Astrocyte (in vitro differentiated cells and primary cell): ENCODE data around the gene RALGAPA2. TPM values are rescaled to one million over a fixed set of nuclear protein-coding genes. Genes with fewer than 3 reads are reported as not detected.
A peak's percentile ranks its signal among the peaks of the same experiment; 100 is the strongest.

ENCODE experiments used
- DNase-seq: peaks from one replicate; pipeline ENCODE4 v3.0.0-alpha.2; 2010; ENCODE audit warnings: low read depth
- FAIRE-seq: peaks from 2 replicates; lab custom pipeline; 2011; peaks lifted over from hg19 to GRCh38; lab: Jason Lieb, UNC
- H2AFZ ChIP-seq: 2 replicates; pipeline ENCODE4 v1.6.0; 2012; ENCODE audit warnings: low read depth, low read length, inconsistent platforms
- H3K27ac ChIP-seq: 2 replicates; pipeline ENCODE4 v1.5.1; 2011; ENCODE audit warnings: low read depth, low read length, inconsistent platforms
- H3K27me3 ChIP-seq: 2 replicates; pipeline ENCODE4 v1.6.0; 2011; ENCODE audit warnings: low read length, inconsistent platforms; ENCODE audit not compliant: insufficient read depth
- H3K36me3 ChIP-seq: 2 replicates; pipeline ENCODE4 v1.5.1; 2011; ENCODE audit warnings: low read length, inconsistent platforms; ENCODE audit not compliant: insufficient read depth
- H3K4me1 ChIP-seq: 2 replicates; pipeline ENCODE4 v1.5.1; 2011; ENCODE audit warnings: low read length, inconsistent platforms; ENCODE audit not compliant: insufficient read depth
- H3K4me2 ChIP-seq: 2 replicates; pipeline ENCODE4 v1.6.0; 2012; ENCODE audit warnings: low read length, inconsistent platforms
- H3K4me3 ChIP-seq: 2 replicates; pipeline ENCODE4 v1.5.1; 2011; ENCODE audit warnings: low read depth, mild to moderate bottlenecking, low read length, inconsistent platforms; ENCODE audit not compliant: insufficient read depth
- H3K79me2 ChIP-seq: 2 replicates; pipeline ENCODE4 v1.6.0; 2012; ENCODE audit warnings: mild to moderate bottlenecking, low read length, inconsistent platforms; ENCODE audit not compliant: insufficient read depth
- H3K9ac ChIP-seq: 2 replicates; pipeline ENCODE4 v1.6.0; 2012; ENCODE audit warnings: mild to moderate bottlenecking, low read length, inconsistent platforms
- H3K9me3 ChIP-seq: 2 replicates; pipeline ENCODE4 v1.5.1; 2012; ENCODE audit warnings: low read depth, mild to moderate bottlenecking, low read length, inconsistent platforms; ENCODE audit not compliant: insufficient read depth
- H4K20me1 ChIP-seq: 2 replicates; pipeline ENCODE4 v1.6.0; 2012; ENCODE audit warnings: low read length, inconsistent platforms; ENCODE audit not compliant: insufficient read depth
- H3K27ac Mint-ChIP-seq: one replicate; pipeline ENCODE4 v1.8.0; 2021; ENCODE audit warnings: mild to moderate bottlenecking, mixed read lengths; ENCODE audit not compliant: unreplicated experiment
- H3K27me3 Mint-ChIP-seq: one replicate; pipeline ENCODE4 v1.8.0; 2021; ENCODE audit warnings: low read depth, mixed read lengths; ENCODE audit not compliant: unreplicated experiment
- H3K36me3 Mint-ChIP-seq: one replicate; pipeline ENCODE4 v1.8.0; 2021; ENCODE audit warnings: low read depth, mixed read lengths; ENCODE audit not compliant: unreplicated experiment
- H3K4me1 Mint-ChIP-seq: one replicate; pipeline ENCODE4 v1.8.0; 2021; ENCODE audit warnings: low read depth, mixed read lengths; ENCODE audit not compliant: unreplicated experiment
- H3K4me3 Mint-ChIP-seq: one replicate; pipeline ENCODE4 v1.8.0; 2021; ENCODE audit warnings: mild to moderate bottlenecking, moderate library complexity, mixed read lengths; ENCODE audit not compliant: unreplicated experiment
- H3K9me3 Mint-ChIP-seq: one replicate; pipeline ENCODE4 v1.8.0; 2021; ENCODE audit warnings: mild to moderate bottlenecking, mixed read lengths; ENCODE audit not compliant: unreplicated experiment
- EZH2 ChIP-seq: IDR thresholded peaks from 2 replicates; pipeline ENCODE4 v1.6.1; 2012; ENCODE audit warnings: mild to moderate bottlenecking, low read length, inconsistent platforms; ENCODE audit not compliant: insufficient read depth
- total RNA-seq: library from RNA; stranded (reverse); gene quantifications from 2 replicates; pipeline ENCODE4 v1.2.1, GENCODE V29; 2021
- TF ChIP-seq, protein P1 (sequence below): IDR thresholded peaks from 2 replicates; pipeline ENCODE4 v1.5.1; 2011; ENCODE audit warnings: low read depth, mild to moderate bottlenecking, inconsistent platforms, low read length, moderate library complexity; ENCODE audit not compliant: insufficient read depth

The RALGAPA2 gene
- total RNA-seq, 1 donor from 2014 or later = 6.6 TPM

GRCh38 chr20:20373091-20373571 lies 339.3 kb downstream of the RALGAPA2 start:
- Histone ChIP-seq H3K4me2 (no peak overlapping the region), H3K4me3 (no peak overlapping the region), H3K79me2 (no peaks in the 10 kb centered on the region), H3K36me3 (no peaks in the 10 kb centered on the region), H3K27ac (no peak overlapping the region), H3K9ac (no peak overlapping the region), H4K20me1 (peaks cover 4% of the 10 kb centered on the region), H3K27me3 (peaks cover 56% of the 10 kb centered on the region), H3K4me1 (no peaks in the 10 kb centered on the region), H3K9me3 (peaks cover 4% of the 10 kb centered on the region), H2AFZ (no peak overlapping the region)
- H3K27me3 Mint-ChIP-seq = peaks cover 65% of the 10 kb centered on the region
- no peak for FAIRE-seq
- DNase-seq = peak; percentile 26
- H3K9me3 Mint-ChIP-seq = peaks cover 7% of the 10 kb centered on the region
- TF ChIP-seq, protein P1, sequence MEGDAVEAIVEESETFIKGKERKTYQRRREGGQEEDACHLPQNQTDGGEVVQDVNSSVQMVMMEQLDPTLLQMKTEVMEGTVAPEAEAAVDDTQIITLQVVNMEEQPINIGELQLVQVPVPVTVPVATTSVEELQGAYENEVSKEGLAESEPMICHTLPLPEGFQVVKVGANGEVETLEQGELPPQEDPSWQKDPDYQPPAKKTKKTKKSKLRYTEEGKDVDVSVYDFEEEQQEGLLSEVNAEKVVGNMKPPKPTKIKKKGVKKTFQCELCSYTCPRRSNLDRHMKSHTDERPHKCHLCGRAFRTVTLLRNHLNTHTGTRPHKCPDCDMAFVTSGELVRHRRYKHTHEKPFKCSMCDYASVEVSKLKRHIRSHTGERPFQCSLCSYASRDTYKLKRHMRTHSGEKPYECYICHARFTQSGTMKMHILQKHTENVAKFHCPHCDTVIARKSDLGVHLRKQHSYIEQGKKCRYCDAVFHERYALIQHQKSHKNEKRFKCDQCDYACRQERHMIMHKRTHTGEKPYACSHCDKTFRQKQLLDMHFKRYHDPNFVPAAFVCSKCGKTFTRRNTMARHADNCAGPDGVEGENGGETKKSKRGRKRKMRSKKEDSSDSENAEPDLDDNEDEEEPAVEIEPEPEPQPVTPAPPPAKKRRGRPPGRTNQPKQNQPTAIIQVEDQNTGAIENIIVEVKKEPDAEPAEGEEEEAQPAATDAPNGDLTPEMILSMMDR = no peak
- TF ChIP-seq EZH2 = no peak
- H3K27ac Mint-ChIP-seq = no peak overlapping the region
- H3K36me3 Mint-ChIP-seq = no peaks in the 10 kb centered on the region
- H3K4me3 Mint-ChIP-seq = no peak overlapping the region
- H3K4me1 Mint-ChIP-seq = peaks cover 6% of the 10 kb centered on the region

GRCh38 chr20:20371681-20372080 lies 340.8 kb downstream of the RALGAPA2 start:
- H4K20me1 ChIP-seq = peaks cover 4% of the 10 kb centered on the region
- no peak for FAIRE-seq
- Mint-ChIP-seq H3K27ac (no peak overlapping the region), H3K9me3 (peaks cover 7% of the 10 kb centered on the region), H3K4me3 (peak overlapping the region; percentile 7), H3K36me3 (no peaks in the 10 kb centered on the region), H3K27me3 (peaks cover 67% of the 10 kb centered on the region), H3K4me1 (peaks cover 6% of the 10 kb centered on the region)
- H3K36me3 ChIP-seq = no peaks in the 10 kb centered on the region
- DNase-seq = no peak
- no peaks in the 10 kb centered on the region for H3K4me1 ChIP-seq
- no peak overlapping the region for H3K4me3 ChIP-seq
- no peak overlapping the region for H3K27ac ChIP-seq
- peaks cover 4% of the 10 kb centered on the region for H3K9me3 ChIP-seq
- TF ChIP-seq, protein P1 = no peak
- no peak for TF ChIP-seq EZH2
- peaks cover 62% of the 10 kb centered on the region for H3K27me3 ChIP-seq
- H3K4me2 ChIP-seq = no peak overlapping the region
- H3K9ac ChIP-seq = no peak overlapping the region
- H3K79me2 ChIP-seq = no peaks in the 10 kb centered on the region
- no peak overlapping the region for H2AFZ ChIP-seq

- H3K4me3 ChIP-seq = no peak overlapping the region
- DNase-seq (no peak), FAIRE-seq (no peak)
- H3K27me3 ChIP-seq = peaks cover 67% of the 10 kb centered on the region
- H3K4me2 ChIP-seq = no peak overlapping the region
- H3K36me3 ChIP-seq = no peaks in the 10 kb centered on the region
- no peaks in the 10 kb centered on the region for H3K4me1 ChIP-seq
- Mint-ChIP-seq H3K9me3 (peaks cover 7% of the 10 kb centered on the region), H3K36me3 (no peaks in the 10 kb centered on the region), H3K4me3 (no peak overlapping the region), H3K4me1 (peaks cover 6% of the 10 kb centered on the region), H3K27me3 (peaks cover 69% of the 10 kb centered on the region), H3K27ac (no peak overlapping the region)
- H3K79me2 ChIP-seq = no peaks in the 10 kb centered on the region
- H3K9me3 ChIP-seq = peaks cover 4% of the 10 kb centered on the region
- H3K27ac ChIP-seq = no peak overlapping the region
- TF ChIP-seq EZH2 = no peak
- TF ChIP-seq, protein P1 = no peak
- peaks cover 4% of the 10 kb centered on the region for H4K20me1 ChIP-seq
- no peak overlapping the region for H2AFZ ChIP-seq
- no peak overlapping the region for H3K9ac ChIP-seq
Observed at GRCh38 chr20:20371083-20371482, 341.4 kb downstream of the RALGAPA2 start.
